NOMO-1 (cell line): ENCODE results near the gene FAM241B.

ENCODE experiments used
- DNase-seq, 2 experiments: peaks; one replicate each; lab custom pipeline; 2025; ENCODE audit not compliant: unreplicated experiment in 2 of 2; lab: John Stamatoyannopoulos, UW

Gene FAM241B

DNA sequence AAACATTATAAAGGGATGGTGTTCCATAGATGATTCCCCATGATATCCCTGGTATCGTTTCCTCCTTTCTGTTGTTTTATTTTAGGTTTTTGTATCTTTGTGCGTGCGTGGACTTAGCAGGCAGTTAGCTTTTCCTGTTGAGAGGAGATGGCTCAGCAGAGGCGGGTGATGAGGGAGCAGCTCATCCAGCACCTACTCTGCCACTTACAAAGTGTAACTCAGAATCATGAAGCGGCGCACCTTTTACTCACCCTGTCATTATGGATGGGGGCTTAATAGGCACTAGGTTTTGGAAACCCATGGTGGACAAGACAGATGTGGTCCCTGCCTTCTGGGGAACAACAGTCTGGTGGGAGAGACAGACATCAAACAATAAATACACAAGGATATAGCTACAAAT is 17.1 kb downstream of the FAM241B start:
- no peak for DNase-seq

DNA sequence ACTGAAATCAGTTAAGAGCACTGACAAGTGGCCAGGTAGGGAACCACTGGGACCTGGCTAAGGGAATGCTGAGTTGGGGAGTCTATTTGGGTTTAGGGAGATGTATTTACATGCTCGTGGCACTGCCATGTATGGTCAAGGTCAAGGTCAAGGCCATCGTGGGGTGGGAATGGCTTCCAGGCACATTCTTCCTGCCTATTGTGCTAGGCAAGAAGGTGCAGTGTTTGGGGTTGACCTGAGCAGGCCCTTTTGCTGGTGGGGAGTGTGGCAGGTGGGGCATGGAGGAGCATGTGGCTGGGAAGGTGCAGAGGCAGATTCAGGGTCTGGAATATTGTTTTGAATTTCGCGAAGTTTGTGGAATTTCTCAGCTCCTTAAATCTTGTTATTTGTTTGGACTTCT is 17.8 kb downstream of the FAM241B start:
- no peak for DNase-seq

DNA sequence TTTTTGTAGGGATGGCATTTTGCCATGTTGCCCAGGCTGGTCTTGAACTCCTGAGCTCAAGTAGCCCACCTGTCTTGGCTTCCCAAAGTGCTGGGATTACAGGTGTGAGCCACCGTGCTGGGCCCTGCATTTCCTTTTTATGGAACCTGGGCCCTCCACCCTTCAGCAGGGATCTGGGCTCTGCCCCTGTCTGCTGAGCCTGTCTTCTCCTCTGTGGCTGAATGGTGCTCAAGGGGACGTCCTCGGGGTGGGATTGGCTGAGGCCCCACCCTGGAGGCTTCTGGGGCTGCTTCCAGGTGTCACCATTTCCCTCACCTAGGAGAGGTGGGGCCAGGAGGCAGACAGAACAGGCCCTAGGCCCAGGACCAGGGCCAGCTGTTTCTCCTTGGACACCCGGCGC is 18.4 kb downstream of the FAM241B start:
- no peak for DNase-seq

GRCh38 chr10:69649786-69650550 is 19.9 kb downstream of the FAM241B start:
- DNase-seq = no peak

- DNase-seq = no peak
Measured at GRCh38 chr10:69650589-69651261, 20.7 kb downstream of the FAM241B start.

DNA sequence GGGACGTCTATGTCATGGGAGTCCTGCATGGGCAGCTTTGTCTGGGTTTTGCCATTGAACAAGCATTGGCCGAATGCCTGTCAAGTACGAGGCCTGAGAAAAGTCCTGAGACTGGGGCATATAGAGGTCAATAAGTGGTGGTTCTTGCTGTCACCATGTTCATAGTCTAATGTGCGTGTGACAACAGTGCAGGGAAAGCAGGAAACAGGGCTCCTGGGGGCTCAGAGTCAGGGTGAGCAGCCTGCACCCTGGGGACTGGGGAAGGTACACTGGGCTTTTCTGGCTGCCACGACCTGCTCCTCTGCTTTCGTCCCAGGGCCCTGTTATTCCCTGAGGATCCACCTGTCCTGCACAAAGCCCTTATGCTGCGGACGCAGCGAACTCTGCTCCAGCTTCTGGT is 21.3 kb downstream of the FAM241B start:
- no peak for DNase-seq

GRCh38 chr10:69652111-69652856 is 22.2 kb downstream of the FAM241B start:
- DNase-seq = no peak

DNA sequence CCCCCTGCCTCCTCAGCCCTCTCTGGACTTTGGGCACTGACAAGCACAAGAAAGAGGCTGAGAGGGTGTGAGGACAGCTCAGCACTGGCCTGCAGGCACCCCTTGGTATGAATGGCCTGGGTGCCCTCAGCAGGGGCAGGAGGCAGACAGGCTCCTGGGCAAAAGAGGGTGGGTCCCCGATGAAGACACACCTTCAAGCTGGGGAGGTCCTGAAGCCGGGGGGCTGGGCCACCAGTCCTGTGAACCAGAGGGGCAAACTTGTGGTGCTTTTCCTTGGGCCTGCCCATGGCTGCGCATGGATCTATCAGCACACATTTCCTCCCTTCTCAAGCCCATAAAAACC is 22.8 kb downstream of the FAM241B start:
- DNase-seq = no peak

- no peak for DNase-seq
Measured at GRCh38 chr10:69653561-69653960, 23.5 kb downstream of the FAM241B start.

- no peak for DNase-seq
Measured at GRCh38 chr10:69655124-69655867, 25.2 kb downstream of the FAM241B start.

DNA sequence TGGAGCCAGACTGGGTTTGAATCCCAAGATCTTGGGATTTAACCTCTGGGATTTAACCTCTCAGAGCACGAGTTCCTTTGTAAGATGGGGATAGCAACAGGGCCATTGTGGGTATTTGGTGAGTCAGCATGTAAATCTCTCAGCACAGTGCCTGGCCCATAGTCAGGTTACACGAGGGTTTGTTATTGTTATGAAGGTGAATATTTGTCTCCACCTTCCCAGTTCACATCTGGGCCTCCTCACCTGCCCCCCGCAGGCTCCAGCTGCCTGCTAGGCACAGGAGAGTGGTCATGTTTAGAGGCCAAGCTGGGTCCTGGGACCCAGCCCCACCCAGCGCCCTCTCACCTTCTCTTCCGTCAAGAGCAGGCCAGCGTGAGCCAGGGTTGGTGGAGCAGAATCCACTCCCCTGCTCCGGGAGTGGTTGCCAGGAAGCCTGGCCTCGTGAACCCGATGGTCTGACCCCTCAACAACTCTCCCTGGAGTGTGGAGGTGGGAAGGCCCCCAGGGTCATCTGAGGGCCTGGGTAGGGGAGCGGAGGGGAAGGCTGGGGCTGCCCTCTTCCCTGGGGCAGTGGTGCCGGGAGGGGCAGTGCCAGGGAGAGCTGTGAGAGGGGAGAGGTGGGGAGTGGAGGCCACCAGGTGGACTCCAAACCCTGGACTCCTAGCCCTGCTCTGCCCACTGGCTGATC is 26.0 kb downstream of the FAM241B start:
- DNase-seq = no peak

- no peak for DNase-seq
Measured at GRCh38 chr10:69656742-69657269, 26.8 kb downstream of the FAM241B start.

- no peak for DNase-seq
Measured at GRCh38 chr10:69657430-69657829, 27.4 kb downstream of the FAM241B start.

GRCh38 chr10:69657866-69658265 is 27.8 kb downstream of the FAM241B start:
- no peak for DNase-seq

DNA sequence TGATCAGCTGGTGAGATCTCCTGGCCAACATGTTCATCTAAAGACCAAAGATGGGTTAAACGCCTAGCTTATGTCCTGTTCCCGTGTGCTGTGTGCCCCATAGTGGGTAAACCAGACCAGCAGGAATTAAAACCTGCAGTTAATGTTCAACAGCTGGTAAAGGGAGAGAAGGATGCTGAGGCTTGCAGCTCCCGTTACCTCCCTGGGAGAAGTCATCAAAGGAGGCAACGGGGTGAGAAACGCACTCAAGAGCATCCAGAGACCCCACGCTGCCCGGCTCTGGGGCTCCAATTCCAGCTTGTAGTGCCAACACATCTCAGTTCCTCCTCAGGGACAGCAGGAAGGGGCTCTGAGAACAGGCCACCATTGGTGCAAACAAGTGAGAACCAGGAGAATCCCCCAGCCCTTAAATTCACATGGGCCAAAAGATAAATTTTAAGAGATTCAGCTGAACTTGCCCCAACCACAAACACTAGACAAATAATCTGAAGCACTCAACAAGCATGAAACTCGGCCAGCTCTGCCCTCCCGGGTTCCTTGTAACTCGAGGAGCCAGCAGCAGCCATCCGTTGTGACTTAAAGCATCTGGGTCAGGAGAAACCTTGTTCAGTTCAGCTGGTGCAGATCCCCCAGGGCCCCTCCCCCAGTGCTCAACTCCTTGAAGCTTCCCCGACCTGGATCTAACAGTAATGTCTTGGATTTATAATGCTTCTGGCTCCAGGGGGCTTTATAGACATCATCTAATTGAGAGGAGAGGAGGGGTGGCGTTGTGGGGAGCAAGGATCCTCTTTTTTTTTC is 29.4 kb downstream of the FAM241B start:
- no peak for DNase-seq

- no peak for DNase-seq
Measured at GRCh38 chr10:69660296-69660695, 30.2 kb downstream of the FAM241B start.

- no peak for DNase-seq
Measured at GRCh38 chr10:69661414-69662172, 31.5 kb downstream of the FAM241B start.

- no peak for DNase-seq
Measured at GRCh38 chr10:69662173-69662877, 32.3 kb downstream of the FAM241B start.
